GM19193 (cell line): ENCODE results near the gene HSPB7.

Experiments
- POLR2A ChIP-seq: IDR thresholded peaks from 4 replicates; pipeline ENCODE4 v1.6.1; 2011; ENCODE audit not compliant: insufficient read depth, insufficient read length; ENCODE audit errors: extremely low read depth

The HSPB7 gene

DNA sequence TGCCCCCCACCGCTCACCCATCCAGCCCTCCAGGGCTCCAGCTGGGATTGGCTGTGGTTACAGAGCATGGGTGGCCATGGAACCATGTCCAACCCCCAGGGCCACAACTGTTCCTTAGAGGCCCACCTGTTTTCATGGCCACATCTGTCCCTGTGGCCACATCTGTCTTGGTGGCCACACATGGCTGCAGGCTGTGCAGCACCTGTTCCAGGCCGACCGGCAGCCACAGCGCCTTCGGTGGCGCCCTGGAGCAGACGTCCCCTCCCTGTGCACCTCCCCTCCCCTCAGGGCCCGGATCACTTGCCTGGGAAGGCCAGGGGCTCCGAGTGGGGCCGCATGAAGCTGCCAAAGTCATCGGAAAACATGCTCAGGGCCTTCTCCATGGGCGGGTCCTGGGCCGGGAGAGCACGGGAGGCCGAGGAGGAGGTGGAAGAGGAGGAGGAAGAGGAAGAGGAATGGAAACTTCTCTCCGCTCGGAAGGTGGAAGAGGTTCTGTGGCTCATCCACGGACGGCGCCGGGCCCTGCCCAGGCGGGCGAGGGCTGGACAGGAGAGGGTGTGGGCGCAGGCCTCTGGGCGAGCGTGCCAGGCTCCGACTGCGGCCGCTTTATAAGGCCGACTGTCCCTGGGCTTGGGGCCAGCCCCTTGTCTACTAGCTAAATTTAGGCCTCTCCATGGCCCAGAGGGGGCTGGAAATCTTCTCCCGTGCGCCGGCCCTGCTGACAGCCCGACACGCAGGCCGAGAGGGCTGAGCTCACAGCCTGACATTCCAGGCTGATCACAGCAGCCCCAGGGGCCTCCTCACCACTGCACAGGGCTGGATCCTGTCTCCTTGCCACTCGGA is at the start of gene HSPB7:
Gene HSPB7 (minus strand): TSS at position 583 of the 843 bp plus-strand sequence. CDS start 80 bp downstream, at position 503.
- TF ChIP-seq POLR2A = no peak

DNA sequence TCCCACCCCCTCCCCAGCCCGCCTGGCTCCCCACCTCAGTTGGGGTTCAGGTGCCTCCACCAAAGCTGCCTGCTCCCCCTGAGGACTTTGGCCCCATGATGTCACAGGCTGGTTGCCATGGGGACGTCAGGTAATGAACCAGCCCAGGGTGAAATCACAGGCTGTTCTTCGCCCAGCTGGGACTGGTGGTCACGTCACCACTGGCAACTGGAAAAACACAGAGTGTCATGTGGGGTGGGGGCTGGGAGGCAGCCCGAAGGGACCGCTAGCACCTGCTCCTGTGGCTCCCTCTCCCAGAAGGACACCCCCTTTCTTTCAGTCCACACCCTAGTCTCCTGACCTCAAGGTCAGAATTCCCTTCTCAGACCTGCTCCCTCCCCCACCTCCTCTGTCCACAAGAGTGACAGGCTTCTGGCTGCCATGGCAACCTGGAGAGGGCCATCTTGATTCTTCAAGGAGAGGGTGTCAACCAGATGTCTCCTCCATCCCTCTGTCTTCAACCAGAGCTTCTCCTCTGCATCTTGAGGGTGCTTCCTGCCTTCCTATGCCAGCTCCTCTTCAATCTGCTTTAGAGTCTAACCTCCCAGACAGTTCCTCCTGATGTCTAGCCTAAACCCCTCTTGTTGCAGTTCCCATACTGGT is 49.4 kb upstream of the HSPB7 start:
- TF ChIP-seq POLR2A = no peak

DNA sequence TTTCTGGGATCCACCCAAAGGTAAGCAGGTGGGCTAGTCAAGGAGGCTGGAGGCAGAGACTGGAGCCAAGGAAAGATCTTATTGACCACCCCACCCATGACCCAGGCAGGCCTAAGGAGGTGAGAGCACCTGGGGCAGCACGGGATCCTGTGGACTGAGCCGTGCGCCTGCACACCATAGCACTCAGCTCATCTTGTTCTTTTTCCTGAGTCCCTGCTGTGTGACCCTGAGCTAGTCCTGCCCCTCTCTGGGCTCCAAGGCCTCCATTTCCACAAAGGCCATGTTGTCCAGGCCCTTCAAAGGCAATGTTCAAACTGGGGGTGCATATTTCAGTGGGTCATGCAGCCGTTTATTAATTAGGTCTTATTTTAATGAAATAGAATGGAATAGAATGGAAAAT is 48.4 kb upstream of the HSPB7 start:
- no peak for TF ChIP-seq POLR2A

DNA sequence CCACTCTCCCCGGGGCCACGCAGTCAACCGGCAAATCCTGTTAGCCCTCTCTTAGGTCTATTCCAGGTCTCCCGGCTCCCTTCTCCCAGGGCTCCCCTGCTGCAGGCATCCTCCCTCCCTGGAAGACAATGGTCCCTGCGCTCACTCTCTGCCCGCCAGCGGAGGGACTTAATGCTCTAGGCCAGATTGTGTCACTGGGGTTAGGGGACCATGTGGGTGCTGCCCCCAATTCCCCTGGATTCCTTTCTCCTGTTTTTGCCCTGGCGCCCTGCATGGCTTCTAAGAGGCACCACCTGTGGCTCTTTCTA is 47.4 kb upstream of the HSPB7 start:
- no peak for TF ChIP-seq POLR2A

DNA sequence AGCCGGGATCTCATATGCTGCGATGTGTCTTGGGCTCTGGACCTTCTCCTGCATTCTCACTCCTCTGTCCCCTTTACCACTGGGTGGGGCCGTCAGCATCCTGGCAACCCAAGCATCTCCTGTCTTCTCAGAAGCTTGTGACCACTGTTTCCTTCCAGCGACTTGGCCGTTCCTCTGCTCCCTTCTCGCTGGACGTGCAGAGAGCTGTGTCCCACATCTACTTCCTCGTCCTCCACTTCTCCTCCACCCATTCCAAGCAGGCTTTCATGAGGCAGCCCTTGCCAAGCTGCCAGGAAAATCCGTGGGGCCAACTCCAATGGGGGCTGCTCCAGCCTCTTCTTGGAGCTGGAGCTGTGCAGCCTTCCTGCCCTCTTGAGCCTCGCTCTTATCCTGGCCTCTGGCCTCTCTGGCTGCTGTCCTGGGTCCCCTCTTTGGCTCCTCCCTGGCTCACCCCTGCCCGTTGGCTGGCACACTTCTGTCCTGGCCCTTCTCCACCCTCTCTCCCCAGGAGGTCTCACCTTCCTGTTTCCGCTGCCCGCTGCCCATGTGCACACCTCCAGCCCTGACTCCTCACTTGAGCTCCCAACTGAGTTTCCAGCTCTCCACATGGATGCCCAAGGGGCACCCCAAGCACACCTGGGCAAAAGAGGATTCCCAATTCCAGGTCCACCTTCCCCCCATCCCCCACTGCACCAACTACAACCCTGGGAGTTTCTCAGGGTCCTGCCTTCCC is 46.9 kb upstream of the HSPB7 start:
- TF ChIP-seq POLR2A = no peak

DNA sequence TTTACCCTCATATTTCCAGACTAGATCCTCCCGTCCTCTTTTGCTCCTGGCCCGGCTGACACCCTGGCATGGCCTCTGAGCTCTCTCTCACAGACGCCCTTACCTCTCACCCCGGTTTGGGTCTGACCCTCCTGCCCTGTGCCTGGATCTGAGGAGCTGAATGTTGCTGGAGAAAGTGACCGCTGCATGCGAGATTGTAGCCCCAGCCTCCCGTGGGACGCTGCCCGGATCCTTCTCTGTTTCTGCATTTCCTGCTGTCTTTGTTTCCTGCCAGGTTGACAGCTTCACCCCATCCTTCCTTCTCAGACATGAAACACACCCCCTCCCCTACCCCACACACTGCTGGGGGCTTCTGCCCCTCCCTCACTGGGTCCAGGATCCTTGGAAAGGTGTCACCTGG is 46.1 kb upstream of the HSPB7 start:
- no peak for TF ChIP-seq POLR2A

DNA sequence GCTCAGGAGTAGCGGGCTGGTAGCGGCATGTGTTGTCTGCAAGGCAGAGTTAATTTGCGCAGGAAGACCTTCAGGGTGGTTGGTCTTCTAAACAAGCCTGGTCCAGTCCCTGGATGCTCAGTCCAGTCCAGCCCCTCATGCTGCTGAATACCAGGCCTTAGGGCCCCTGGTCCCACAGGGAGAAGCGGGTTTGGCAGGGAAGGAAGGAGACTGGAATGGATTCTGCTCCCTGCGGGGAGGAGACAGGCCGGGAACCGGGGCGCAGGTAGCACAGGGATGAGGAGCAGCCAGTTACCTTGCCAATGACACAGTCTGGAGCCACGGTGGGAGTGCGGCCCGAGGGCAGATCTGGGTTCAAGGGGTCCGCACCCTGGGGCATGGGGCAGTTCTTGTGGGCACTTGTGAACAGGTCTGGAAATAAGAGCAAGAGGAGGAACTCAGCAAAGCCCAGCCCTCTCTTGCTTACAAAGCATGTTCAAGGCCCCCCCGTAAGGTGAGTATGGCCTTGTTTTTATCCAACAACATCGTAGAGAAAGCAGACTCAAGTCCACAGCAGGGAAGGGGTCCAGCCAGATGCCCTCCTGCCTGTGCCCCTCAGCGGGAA is 45.5 kb upstream of the HSPB7 start:
- TF ChIP-seq POLR2A = no peak

DNA sequence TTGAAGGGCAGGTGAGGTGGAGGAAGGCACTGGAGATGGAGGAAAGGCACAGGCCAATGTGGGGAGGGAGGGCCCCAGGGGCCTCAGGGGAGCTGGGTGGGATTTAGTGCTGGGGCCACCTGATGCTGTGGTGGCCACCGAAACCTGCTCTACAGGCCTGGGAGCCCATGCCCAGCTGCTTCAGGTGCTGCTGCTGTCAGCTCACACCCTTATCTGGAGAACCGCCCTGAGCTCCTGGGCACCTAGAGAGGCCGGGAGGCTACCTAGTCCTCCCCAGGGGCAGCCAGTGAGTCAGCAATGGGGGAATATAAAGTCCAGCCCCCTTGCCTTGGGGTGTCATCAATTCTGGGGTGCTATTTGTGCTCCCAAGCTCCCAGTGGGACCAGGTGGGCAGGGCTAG is 43.4 kb upstream of the HSPB7 start:
- TF ChIP-seq POLR2A = no peak

DNA sequence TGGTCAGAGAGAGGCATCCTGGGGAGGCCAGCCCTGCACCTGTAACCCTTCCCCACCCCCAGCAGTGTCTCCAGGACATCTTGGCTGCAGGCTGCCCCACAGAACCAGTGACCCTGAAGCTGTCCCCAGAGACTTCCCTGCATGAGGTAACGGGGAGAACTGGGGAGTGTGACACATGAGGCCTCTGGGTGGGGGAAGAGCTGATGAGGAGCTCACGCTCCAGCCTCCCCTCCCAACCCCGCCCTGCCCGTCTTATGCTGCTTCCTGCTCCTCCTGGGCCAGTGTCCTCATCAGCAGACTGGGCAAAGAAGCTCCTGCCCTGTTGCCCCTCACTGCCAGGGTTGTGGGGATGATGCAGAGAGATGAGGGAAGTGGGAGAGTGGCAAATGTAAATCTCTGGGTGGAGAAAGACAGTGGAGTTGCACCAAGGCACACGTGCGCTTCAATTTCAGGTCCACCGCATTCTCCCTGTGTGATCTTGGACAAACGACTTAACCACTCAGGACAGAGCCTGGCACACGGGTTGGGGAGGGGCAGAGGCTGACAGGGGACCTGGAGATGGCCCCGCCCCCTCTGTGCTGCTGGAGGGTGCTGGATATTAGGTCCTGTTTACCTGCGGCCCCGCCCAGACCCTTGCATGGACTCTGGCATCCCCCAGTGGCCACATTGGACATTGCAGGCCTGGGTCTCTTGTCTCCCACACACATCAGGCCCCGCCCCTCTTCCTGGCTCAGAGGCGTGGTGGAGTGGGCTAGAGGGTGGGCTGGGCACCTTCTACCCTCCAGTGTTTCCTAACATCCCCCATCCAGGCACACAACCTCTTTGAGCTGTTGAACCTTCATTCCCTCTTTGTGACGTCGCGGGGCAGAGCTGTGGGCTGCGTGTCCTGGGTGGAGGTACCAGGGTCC is 38.0 kb upstream of the HSPB7 start:
- TF ChIP-seq POLR2A = no peak

DNA sequence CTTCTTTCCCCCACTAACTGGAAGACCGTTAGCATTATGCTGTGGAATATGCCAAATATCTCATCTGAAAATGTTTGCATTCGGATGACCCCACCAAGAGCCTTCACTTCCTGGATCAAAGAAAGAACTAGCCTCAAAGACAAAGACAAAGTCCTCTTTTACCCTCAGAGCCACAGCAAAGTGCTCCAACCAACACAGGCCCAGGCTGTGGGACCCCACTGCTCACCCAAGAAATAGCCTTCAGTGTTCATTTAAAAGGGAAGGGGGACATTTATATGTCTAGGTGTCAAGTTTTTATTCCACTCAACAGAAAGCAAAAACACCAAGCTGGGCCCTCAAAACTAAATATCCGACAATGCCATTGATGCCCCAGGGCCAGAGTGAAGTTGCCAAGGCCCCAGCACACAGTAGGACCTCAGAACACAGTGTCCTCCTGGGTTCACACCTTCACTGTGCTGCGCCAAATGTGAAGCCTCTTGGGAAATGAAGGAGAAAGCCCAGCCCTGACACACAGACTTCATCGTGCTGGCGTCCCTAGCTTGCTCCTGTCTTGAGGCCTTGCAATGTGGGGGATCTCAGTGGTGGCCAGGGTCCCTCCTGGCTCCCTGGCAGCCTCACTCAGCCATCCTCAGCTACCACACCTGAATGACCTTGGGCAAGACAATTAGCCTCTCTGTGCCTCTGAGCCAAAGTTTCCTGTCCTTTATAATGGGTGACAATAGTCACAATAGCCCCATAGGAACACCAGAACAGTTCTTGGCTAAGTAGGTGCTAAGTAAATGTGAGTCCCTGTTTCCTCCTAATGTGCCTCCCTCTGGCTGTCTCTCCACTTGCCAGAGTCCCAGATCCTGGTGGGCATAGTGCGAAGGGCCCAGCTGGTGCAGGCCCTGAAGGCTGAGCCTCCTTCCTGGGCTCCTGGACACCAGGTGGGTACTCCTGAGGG is 37.0 kb upstream of the HSPB7 start:
- TF ChIP-seq POLR2A = no peak

DNA sequence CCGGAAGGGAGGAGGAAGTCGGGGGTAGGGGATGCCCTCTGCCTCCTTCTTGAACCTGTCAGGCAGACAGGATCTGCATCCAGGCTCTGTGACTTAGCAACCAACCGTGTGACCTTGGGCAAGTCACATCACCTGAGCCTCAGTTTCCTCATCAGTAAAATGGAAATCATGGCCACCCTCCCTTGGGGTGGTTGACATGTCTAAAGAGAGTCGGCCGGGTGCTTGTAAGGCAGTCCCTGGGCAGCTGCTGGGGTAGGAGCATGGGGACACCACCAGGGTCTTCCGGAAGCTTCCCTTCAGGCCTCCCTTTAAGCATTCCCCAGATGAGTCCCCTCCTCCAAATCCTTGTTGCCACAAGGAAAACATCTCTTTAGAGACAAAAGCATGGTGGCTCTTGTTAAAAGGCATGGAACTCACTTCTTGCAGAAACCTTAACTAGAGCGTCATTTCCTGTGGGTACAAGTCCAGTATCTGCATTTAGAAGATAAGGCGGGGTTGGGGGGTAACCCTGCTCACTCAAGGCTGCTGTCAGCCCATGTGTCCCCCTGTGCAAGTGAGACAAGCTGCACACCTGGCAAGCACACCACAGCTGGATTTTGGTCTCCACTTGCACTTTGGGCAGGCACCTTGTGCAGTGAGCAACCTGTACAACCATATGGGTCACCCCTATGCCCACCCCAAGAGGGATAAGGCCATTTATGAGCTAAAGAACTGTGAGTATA is 36.1 kb upstream of the HSPB7 start:
- TF ChIP-seq POLR2A = no peak

DNA sequence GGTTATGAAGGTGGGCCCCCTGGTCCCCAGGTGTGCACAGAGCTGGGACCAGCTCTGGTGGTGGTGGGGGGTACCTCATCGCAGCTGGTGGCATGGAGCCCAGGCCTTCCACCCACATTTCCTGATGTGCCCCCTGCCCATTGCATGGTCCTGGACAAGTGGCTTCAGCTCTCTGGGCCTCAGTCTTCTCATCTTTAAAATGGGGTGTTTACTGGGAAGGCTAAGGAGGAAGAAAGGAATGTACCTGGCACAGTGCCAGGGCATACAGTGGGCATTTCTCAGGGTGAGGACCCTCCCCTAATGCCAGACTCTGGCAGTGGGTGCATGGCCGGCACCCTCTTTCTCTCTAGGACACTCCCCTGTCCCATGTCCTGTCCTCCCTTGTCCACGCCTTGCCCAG is 33.2 kb upstream of the HSPB7 start:
- TF ChIP-seq POLR2A = no peak

DNA sequence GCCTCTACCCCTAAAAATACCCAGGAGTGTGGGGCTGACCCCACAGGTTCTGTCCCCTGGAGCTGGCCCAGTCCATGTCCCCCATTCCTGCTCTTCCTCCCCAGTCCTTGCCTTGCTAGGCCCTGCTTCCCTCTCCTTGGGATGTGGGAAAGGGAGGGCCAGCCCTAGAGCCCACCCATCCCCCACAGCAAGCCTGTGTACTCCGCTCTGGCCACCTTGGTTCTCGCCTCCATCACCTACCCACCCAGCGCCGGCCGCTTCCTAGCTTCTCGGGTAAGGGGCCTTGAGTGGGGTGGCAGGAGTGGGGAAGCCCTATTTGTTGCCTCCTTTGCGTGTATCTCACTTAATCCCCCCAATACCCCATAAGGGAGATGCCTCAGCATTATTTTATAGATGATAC is 32.5 kb upstream of the HSPB7 start:
- no peak for TF ChIP-seq POLR2A
